Stimulated activated CD4-positive, alpha-beta T cell treated with anti-CD3 and anti-CD28 coated beads, Interleukin-15, amount 100 ng/mL, for 48 hours (primary cell): ENCODE results near the gene PRR35.
"Not testable (repeated sequence)": the region's sequence is repeated elsewhere in the genome, so short reads cannot be mapped to it uniquely, and the experiment has no call there.

Source experiments
- DNase-seq, 2 donors: peaks; one replicate each; pipeline ENCODE4 v3.0.0-alpha.2; 2020; ENCODE audit warnings: low read depth in 2 of 2

Gene PRR35

DNA sequence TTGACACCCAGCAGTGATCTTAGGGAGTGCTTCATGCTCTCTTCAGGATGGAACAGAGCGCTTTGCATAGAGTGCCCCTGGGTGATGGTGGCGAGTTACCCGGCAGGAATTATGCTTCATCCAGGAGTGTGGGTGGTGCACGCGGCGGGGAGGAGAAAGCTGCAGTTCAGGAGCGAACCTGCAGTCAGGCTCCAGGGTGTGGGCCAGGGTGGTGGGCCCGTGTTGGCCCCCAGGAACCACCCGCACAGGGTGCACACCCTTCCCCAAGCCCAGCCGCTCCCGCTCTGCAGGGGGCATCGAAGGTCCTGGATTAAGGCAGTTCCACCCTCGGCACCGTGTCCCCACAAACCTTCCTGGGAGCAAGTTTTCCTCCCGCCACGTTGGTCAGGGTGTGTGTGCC is 33.6 kb downstream of the PRR35 start:
- no peak for DNase-seq

DNA sequence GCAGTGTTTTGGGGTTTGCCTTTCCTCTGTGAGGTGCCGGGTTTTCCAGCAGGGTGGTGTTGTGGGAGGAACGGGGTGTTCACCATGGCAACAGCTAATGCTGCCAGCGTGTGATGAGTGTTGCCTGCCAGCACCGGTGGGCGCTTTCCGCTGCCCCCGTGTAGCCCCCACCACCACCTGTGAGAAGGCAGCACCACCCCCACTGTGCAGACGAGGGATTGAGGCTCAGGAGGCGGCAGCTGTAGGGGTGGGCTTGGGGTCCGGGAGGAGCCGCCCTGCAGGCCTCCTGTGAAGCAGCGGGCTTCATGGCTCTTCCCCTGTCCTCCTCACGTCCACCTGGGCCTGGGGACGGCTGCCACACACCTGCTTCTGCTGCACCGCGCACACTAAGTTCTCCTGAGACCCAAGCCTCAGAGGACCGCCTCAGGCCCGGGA is 34.9 kb downstream of the PRR35 start:
- DNase-seq, result no peak

DNA sequence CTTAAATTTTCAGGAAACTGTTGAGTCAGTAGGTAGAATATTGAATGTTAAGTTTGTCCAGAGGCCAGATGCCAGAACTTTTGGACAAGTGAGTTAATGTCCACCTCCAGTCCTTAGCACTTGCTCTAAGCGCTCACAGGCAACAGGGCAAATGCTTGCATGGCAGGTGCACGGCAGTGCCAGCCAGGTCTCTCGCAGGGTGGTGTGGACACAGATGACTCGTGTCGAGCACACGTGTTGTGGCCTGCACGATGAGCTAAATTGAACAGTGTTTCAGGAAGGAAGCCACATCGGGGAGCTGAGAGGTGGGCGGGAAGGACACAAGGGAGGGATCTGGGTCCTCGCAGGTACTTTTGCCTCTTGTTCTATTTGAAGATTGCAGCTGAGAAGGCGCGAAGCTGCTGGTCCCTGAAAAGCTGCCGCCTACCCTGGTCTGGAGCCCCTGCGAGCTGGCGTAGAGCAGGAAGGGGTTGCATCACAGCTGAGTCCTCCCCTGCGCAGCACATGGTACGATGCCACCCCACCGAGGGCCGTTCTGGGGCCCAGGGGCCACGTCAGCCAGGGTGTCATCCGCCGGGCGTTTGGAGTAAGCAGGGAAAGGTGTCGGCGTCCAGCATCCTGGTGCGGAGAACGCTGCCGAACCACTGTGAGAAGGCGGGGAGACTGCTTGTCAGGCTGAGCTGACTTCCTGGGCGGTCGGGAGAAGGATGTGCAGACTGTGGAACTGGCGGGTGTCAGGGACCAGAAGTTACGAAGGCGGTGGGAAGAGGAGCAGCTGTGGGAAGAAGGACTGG is 35.9 kb downstream of the PRR35 start:
- DNase-seq, result no peak

DNA sequence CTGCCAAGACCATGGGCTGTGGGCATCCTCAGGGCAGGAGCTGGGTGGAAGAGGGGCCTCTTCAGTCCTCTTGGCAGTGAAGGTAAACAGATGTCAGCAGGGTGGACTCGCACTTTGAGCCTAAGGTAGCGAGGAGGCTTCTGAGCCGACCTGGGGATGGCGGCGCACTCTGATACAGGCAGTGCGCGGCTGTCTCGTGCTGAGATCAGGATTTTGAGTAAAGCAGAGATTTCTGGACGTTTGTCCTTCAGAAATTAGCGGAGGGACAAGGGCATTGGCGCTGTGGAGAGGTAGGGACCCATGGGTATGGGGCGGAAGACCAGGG is 36.5 kb downstream of the PRR35 start:
- DNase-seq, result no peak

DNA sequence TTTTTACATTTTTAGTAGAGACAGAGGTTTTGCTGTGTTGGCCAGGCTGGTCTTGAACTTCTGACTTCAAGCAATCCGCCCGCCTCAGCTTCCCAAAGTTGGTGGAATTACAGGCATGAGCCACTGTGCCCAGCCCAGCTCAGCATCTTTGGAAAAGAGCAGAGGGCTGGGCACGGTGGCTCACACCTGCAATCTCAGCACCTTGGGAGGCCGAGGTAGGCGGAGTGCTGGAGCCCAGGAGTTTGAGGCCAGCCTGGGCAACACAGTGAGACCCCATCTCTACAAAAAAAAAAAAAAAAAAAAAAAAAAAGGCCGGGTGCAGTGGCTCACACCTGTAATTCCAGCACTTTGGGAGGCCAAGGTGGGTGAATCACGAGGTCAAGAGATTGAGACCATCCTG is 37.5 kb downstream of the PRR35 start:
- not testable (repeated sequence) for DNase-seq

DNA sequence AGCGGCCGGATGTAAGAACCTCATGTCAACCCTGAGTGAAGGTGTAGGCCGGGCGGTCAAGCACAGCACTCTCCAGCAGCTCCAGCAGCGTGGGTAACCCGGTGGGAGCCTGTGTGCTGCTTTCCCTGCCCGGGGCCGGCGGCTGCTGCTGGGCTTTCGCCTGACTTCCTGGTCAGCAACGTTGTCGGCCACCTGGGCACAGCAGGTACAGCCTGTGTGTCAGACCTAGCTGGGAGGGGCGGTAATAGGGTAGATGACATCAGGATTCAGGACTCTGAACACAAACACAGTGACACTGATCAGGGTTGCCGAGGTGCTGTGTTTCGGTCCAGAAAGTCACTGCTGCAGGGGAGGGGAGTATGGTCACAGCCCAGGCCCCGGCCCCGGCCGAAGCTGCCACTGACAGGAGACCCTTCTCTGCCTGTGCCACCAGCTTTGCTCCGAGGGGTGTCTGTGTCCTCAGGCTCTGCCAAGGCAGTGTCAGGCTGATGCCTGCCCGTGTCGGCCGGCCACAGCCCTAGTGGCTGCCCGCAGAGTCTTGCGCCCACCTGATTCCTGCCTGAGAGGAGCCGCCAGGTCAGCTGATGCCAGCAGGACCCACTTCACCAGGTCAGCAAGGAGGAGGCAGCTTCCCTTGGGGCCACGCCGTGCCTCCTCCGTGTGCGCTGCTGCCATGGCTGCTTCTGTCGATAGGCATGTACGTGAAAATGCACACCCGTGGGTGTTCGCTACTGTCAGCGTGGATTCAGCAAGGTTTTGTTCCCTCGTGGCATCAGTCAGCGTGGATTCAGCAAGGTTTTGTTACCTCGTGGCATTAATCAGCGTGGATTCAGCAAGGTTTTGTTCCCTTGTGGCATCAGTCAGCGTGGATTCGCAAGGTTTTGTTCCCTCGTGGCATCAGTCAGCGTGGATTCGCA is 38.9 kb downstream of the PRR35 start:
- DNase-seq, result no peak

DNA sequence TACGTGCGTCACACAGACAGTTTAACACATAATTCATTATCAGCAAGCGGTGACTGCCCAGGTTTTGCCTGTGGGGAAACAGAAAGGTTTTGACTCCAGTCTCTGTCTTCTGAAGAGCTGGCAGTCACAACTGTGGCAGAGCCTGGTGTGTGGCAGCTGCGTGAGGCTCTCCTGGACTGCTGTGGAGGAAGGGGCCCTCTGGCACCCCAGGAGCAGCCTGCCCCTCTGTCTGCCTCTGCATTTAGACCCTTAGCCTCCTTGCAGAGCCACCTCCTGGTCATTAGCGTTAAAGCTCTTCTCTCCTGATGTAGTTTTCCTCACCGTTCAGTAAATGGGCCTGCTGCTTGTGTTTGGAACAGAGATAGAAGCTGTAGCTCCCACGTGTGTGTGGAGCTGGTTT is 40.6 kb downstream of the PRR35 start:
- no peak for DNase-seq

DNA sequence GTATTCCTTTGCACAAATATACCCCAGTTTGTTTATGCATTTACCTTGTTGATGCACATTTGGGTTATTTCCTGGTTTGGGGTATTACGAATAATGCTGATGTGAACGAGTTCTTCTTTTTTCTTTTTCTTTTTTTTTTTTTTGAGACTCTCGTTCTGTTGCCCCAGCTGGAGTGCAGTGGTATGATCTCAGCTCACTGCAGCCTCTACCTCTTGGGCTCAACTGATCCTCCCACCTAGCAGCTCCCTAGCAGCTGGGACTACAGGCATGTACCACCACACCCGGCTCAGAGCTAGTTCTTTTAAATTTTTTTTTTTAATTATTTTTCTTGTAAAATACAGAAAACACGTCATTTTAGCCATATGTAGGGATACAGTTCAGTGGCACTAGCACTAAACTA is 43.7 kb downstream of the PRR35 start:
- no peak for DNase-seq

DNA sequence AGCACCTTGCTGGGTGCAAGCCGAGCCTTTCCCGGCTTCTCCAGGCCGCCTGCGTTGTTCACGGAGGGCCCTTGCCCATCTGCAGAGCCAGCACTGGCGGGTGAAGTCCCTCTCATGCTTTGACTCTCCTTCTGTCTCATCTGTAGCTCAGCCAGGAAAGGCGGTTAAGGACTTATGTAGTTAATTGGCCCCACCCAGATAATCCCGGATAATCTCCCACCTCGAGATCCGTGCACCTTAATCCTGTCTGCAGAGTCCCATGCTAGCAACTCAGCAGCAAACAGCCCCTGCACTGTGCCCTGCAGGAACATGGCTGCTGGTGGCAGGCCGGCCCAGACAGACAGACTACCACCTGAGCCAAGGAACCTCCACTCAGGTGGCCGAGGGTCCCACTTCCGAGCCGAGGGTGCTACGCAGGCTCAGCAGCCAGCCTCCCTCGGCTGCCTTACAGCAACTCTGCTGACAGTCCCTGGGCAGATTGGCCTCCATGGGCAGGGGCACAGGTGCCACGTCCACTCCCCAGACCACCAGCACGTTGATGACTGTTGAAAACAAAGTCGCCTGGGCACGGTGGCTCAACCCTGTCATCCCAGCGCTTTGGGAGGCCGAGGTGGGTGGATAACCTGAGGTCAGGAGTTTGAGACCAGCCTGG is 46.6 kb downstream of the PRR35 start:
- no peak for DNase-seq

DNA sequence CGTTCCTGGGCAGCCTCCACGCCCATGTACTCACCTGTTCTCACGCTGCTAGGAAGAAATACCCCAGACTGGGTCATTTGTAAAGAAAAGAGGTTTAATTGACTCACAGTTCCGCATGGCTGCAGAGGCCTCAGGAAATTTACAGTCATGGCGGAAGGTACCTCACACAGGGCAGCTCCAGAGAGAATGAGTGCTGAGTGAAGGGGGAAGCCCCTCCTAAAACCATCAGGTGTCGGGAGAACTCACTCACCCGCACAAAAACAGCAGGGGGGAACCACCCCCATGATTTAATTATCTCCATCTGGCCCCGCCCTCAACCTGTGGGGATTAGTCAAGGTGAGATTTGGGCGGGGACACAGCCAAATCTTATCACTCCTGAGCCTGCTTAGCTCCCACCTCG is 47.8 kb downstream of the PRR35 start:
- peak; percentile 60 to 62 for DNase-seq

DNA sequence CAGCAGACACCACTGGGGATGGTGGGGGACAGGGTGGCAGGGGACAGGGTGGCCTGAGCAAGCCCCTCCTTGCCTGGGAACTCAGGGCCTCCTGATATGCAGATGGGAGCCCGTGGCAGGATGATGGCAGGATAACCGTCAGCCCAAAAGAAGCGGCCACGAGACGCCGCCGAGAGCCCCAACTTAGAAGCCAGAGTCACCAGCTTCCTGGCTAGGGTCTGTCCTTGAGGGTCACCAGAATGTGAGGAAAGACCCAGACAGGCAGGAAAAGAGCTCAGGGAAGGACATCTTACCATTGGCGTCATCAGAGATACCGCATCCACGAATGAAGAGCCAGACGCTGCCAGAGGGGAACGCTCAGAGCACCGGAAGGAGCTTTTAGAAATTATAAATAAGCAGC is 49.1 kb downstream of the PRR35 start:
- DNase-seq, result no peak

DNA sequence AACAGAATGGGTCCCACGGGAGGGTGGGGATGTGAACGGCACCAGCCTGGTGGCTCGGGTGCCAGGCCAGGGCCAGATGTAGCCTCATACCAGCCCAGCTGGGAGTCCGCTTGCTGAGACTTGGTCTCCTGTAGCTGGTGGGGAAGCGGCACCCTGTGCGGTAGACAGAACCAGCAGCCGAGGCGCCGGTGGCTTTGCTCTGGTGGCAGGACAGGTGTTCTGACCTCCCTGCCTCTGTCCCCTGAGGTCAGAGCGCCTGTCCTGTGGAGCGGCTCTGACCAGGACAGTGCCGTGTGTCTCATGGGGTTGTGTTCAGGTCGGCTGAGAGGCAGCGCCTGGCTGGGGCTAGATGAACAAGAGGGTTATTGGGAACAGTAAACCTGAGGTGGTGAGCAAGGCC is 49.8 kb downstream of the PRR35 start:
- DNase-seq, result no peak

DNA sequence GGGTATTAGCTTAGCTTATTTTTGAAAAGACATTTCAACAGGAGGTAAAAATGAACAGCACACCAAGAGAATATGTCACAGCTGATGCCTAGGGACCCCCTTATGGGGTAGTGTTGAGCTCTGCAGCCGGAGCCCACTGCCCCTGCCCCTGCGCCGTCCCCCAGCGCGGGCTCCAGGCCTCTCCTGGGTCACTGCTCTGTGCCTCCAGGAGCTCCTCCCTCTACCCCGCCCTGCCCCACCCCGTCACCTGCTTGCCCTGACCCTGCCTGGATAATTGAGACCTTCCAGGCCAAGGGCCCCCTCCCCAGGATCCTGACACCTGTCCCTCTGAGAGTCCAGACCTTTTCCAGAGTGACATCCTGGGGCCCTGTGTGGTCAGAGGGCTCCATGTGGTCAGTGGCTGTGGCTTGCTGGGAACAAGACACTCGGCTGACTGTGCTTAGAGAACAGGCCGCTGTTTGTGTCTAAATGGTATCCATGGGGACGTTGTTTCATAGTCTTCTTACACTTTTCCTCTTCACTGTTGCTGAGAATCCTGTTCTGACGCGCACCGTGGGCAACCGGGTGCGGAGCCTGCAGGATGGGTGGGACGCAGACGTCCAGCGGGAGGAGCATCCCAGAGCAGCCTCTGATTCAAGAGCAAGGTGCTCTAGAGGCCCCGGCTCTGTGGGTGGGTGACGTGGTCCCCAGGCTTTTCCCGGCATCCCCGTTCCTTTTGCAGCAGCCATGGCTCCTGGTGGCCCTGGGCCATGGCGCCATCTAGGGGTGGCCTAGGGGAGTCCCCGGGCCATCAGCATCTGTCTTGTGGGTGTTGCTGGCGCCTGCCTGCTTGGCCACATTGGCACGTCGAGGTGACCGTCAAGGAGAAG is 50.6 kb downstream of the PRR35 start:
- DNase-seq, result peak; percentile 41 to 54

DNA sequence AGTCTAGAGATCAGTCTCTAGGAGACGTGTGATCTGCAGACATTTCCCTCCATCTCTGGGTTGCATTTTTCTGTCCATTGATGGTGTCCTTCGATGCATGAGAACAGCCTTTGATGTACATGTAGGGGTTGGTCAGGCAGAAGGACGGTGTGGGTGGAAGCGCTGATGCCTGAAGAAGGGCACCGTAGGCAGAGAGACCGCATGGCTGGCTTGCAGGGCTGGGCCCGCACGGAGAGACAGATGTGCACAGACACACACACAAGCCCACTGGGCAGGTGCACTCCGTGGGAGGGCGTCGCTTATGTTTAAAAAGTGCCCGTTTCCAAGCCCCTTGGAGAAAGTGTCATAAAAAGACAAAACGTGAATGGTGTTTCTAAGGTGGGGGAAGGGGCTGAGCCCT is 54.9 kb downstream of the PRR35 start:
- DNase-seq, result no peak
